ENCODE results near the gene RING1. TPM values are rescaled to one million over a fixed set of nuclear protein-coding genes. Genes with fewer than 3 reads are reported as not detected.

Gene RING1
- total and polyA plus RNA-seq, 2 experiments from 2014 or later, result 6.4 to 16.0 TPM

DNA sequence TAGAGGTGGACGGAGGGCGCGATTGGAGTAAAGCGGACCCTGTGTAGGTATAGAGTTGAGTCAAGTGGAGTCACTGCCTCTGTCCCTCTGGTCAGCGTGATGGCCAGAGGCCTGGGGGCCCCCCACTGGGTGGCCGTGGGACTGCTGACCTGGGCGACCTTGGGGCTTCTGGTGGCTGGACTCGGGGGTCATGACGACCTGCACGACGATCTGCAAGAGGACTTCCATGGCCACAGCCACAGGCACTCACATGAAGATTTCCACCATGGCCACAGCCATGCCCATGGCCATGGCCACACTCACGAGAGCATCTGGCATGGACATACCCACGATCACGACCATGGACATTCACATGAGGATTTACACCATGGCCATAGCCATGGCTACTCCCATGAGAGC is 7.2 kb upstream of the RING1 start (continued):
- TF ChIP-seq, protein P1, sequence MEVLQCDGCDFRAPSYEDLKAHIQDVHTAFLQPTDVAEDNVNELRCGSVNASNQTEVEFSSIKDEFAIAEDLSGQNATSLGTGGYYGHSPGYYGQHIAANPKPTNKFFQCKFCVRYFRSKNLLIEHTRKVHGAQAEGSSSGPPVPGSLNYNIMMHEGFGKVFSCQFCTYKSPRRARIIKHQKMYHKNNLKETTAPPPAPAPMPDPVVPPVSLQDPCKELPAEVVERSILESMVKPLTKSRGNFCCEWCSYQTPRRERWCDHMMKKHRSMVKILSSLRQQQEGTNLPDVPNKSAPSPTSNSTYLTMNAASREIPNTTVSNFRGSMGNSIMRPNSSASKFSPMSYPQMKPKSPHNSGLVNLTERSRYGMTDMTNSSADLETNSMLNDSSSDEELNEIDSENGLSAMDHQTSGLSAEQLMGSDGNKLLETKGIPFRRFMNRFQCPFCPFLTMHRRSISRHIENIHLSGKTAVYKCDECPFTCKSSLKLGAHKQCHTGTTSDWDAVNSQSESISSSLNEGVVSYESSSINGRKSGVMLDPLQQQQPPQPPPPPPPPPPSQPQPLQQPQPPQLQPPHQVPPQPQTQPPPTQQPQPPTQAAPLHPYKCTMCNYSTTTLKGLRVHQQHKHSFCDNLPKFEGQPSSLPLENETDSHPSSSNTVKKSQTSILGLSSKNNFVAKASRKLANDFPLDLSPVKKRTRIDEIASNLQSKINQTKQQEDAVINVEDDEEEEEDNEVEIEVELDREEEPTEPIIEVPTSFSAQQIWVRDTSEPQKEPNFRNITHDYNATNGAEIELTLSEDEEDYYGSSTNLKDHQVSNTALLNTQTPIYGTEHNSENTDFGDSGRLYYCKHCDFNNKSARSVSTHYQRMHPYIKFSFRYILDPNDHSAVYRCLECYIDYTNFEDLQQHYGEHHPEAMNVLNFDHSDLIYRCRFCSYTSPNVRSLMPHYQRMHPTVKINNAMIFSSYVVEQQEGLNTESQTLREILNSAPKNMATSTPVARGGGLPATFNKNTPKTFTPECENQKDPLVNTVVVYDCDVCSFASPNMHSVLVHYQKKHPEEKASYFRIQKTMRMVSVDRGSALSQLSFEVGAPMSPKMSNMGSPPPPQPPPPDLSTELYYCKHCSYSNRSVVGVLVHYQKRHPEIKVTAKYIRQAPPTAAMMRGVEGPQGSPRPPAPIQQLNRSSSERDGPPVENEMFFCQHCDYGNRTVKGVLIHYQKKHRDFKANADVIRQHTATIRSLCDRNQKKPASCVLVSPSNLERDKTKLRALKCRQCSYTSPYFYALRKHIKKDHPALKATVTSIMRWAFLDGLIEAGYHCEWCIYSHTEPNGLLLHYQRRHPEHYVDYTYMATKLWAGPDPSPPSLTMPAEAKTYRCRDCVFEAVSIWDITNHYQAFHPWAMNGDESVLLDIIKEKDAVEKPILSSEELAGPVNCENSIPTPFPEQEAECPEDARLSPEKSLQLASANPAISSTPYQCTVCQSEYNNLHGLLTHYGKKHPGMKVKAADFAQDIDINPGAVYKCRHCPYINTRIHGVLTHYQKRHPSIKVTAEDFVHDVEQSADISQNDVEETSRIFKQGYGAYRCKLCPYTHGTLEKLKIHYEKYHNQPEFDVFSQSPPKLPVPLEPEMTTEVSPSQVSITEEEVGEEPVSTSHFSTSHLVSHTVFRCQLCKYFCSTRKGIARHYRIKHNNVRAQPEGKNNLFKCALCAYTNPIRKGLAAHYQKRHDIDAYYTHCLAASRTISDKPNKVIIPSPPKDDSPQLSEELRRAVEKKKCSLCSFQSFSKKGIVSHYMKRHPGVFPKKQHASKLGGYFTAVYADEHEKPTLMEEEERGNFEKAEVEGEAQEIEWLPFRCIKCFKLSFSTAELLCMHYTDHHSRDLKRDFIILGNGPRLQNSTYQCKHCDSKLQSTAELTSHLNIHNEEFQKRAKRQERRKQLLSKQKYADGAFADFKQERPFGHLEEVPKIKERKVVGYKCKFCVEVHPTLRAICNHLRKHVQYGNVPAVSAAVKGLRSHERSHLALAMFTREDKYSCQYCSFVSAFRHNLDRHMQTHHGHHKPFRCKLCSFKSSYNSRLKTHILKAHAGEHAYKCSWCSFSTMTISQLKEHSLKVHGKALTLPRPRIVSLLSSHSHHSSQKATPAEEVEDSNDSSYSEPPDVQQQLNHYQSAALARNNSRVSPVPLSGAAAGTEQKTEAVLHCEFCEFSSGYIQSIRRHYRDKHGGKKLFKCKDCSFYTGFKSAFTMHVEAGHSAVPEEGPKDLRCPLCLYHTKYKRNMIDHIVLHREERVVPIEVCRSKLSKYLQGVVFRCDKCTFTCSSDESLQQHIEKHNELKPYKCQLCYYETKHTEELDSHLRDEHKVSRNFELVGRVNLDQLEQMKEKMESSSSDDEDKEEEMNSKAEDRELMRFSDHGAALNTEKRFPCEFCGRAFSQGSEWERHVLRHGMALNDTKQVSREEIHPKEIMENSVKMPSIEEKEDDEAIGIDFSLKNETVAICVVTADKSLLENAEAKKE (CRISPR knock-in tag; IDR thresholded peaks at IDR 0.05), result no peak
- TF ChIP-seq POLR2AphosphoS5 (IDR thresholded peaks at IDR 0.05; ENCODE audit: low read depth), result no peak
- no peak for TF ChIP-seq ZNF331 (CRISPR knock-in tag; IDR thresholded peaks at IDR 0.05; ENCODE audit: low read depth)
- no peak for TF ChIP-seq STAT1 (IDR thresholded peaks at IDR 0.05; ENCODE audit: unreplicated experiment)
- TF ChIP-seq CREB1 (CRISPR knock-in tag; IDR thresholded peaks at IDR 0.05; ENCODE audit: low read depth), result no peak
- no peak for TF ChIP-seq EZH2phosphoT487 (IDR thresholded peaks at IDR 0.05; ENCODE audit: unreplicated experiment)
- TF ChIP-seq NANOG (IDR thresholded peaks at IDR 0.05; ENCODE audit: borderline replicate concordance), result no peak
- TF ChIP-seq EZH2 (IDR thresholded peaks at IDR 0.05; ENCODE audit: low read depth, unreplicated experiment), result no peak
- TF ChIP-seq, protein P2, sequence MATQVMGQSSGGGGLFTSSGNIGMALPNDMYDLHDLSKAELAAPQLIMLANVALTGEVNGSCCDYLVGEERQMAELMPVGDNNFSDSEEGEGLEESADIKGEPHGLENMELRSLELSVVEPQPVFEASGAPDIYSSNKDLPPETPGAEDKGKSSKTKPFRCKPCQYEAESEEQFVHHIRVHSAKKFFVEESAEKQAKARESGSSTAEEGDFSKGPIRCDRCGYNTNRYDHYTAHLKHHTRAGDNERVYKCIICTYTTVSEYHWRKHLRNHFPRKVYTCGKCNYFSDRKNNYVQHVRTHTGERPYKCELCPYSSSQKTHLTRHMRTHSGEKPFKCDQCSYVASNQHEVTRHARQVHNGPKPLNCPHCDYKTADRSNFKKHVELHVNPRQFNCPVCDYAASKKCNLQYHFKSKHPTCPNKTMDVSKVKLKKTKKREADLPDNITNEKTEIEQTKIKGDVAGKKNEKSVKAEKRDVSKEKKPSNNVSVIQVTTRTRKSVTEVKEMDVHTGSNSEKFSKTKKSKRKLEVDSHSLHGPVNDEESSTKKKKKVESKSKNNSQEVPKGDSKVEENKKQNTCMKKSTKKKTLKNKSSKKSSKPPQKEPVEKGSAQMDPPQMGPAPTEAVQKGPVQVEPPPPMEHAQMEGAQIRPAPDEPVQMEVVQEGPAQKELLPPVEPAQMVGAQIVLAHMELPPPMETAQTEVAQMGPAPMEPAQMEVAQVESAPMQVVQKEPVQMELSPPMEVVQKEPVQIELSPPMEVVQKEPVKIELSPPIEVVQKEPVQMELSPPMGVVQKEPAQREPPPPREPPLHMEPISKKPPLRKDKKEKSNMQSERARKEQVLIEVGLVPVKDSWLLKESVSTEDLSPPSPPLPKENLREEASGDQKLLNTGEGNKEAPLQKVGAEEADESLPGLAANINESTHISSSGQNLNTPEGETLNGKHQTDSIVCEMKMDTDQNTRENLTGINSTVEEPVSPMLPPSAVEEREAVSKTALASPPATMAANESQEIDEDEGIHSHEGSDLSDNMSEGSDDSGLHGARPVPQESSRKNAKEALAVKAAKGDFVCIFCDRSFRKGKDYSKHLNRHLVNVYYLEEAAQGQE (IDR thresholded peaks at IDR 0.05; ENCODE audit: unreplicated experiment), result no peak

Data from GM23338 (cell line).